Measurements from ENCODE around the gene KRTAP9-9. TPM values are rescaled to one million over a fixed set of nuclear protein-coding genes. Genes with fewer than 3 reads are reported as not detected.
"Not testable (repeated sequence)": the region's sequence is repeated elsewhere in the genome, so short reads cannot be mapped to it uniquely, and the experiment has no call there.

Gene KRTAP9-9
- total and polyA plus RNA-seq, 4 donors: not detected

DNA sequence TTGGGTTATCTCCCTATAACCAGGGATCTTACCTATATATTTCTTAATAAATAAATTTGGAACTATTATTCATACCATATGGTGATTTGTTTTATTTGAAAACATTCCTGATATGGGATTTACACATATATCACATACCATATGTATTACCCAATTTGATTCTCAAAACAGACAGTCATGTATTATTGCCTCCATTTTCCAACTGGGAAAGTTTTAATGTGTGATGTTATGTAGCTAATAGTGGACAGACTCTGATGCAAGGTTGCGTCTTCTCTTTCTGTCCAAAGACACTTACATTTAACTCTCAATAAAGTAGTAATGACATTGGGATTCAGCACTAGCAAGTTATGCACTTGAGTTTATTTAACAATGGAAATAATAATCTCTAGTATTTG, 1.1 kb downstream of the KRTAP9-9 start:
- ATAC-seq (ENCODE audit: low FRiP score) (no peak), DNase-seq (no peak)
- no peaks in the 10 kb centered on the region for H3K36me3 ChIP-seq (ENCODE audit: control insufficient read depth in 1 of 2, insufficient read depth in 2 of 2, low read length in 1 of 2)
- H3K4me3 ChIP-seq (ENCODE audit: low read length in 2 of 2): no peak overlapping the region
- no peaks in the 10 kb centered on the region for H3K9me3 ChIP-seq (ENCODE audit: control insufficient read depth, low read length)
- H3K4me1 ChIP-seq (ENCODE audit: control insufficient read depth in 1 of 2, insufficient read depth in 2 of 2, low read length in 2 of 2): no peaks in the 10 kb centered on the region
- intact Hi-C loops (cut with DNase I): no loop called here
- no peak overlapping the region for H3K27ac ChIP-seq (ENCODE audit: low read depth in 1 of 2, low read length in 2 of 2)
- 73 to 82% methylated on average over 1 of the region's 1 CpG for WGBS, 2 donors
- no peaks in the 10 kb centered on the region for H3K27me3 ChIP-seq (ENCODE audit: control insufficient read depth in 1 of 2, insufficient read depth in 2 of 2, low read length in 1 of 2)

DNA sequence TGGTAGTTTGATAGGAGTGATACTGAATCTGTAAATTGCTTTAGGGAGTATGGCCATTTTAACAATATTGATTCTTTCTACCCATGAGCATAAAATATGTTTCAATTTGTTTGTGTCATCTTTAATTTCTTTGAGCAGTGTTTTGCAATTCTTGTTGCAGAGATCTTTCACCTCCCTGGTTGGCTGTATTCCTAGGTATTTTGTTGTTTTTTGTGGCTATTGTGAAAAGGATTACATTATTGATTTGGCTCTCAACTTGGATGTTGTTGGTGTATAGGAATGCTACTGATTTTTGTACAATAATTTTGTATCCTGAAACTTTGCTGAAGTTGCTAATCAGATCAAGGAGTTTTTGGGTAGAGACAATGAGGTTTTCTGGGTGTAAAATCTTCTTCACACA, 3.2 kb downstream of the KRTAP9-9 start:
- Histone ChIP-seq H3K4me3 (ENCODE audit: low read length in 2 of 2) (no peak overlapping the region), H3K27ac (ENCODE audit: low read depth in 1 of 2, low read length in 2 of 2) (no peak overlapping the region), H3K36me3 (ENCODE audit: control insufficient read depth in 1 of 2, insufficient read depth in 2 of 2, low read length in 1 of 2) (no peaks in the 10 kb centered on the region), H3K4me1 (ENCODE audit: control insufficient read depth in 1 of 2, insufficient read depth in 2 of 2, low read length in 2 of 2) (no peaks in the 10 kb centered on the region), H3K9me3 (ENCODE audit: control insufficient read depth, low read length) (no peaks in the 10 kb centered on the region), H3K27me3 (ENCODE audit: control insufficient read depth in 1 of 2, insufficient read depth in 2 of 2, low read length in 1 of 2) (no peaks in the 10 kb centered on the region)
- intact Hi-C loops (cut with DNase I): no loop called here
- DNase-seq (no peak), ATAC-seq (ENCODE audit: low FRiP score) (no peak)

- no peaks in the 10 kb centered on the region for H3K36me3 ChIP-seq (ENCODE audit: control insufficient read depth in 1 of 2, insufficient read depth in 2 of 2, low read length in 1 of 2)
- H3K4me3 ChIP-seq (ENCODE audit: low read length in 2 of 2): no peak overlapping the region
- H3K4me1 ChIP-seq (ENCODE audit: control insufficient read depth in 1 of 2, insufficient read depth in 2 of 2, low read length in 2 of 2): no peaks in the 10 kb centered on the region
- intact Hi-C loops (cut with DNase I): no loop called here
- WGBS, 2 donors: 81 to 88% methylated on average over 2 of the region's 2 CpGs
- H3K27me3 ChIP-seq (ENCODE audit: control insufficient read depth in 1 of 2, insufficient read depth in 2 of 2, low read length in 1 of 2): no peaks in the 10 kb centered on the region
- no peak overlapping the region for H3K27ac ChIP-seq (ENCODE audit: low read depth in 1 of 2, low read length in 2 of 2)
- no peaks in the 10 kb centered on the region for H3K9me3 ChIP-seq (ENCODE audit: control insufficient read depth, low read length)
- DNase-seq (no peak), ATAC-seq (ENCODE audit: low FRiP score) (no peak)
These were observed 8.0 kb downstream of the KRTAP9-9 start for GRCh38 chr17:41263212-41263611.

GRCh38 chr17:41264599-41264998, 9.4 kb downstream of the KRTAP9-9 start:
- ATAC-seq (ENCODE audit: low FRiP score) (no peak), DNase-seq (no peak)
- Histone ChIP-seq H3K9me3 (ENCODE audit: control insufficient read depth, low read length) (no peaks in the 10 kb centered on the region), H3K4me3 (ENCODE audit: low read length in 2 of 2) (no peak overlapping the region), H3K36me3 (ENCODE audit: control insufficient read depth in 1 of 2, insufficient read depth in 2 of 2, low read length in 1 of 2) (no peaks in the 10 kb centered on the region), H3K4me1 (ENCODE audit: control insufficient read depth in 1 of 2, insufficient read depth in 2 of 2, low read length in 2 of 2) (no peaks in the 10 kb centered on the region), H3K27ac (ENCODE audit: low read depth in 1 of 2, low read length in 2 of 2) (no peak overlapping the region), H3K27me3 (ENCODE audit: control insufficient read depth in 1 of 2, insufficient read depth in 2 of 2, low read length in 1 of 2) (no peaks in the 10 kb centered on the region)
- intact Hi-C loops (cut with DNase I): no loop called here
- 51% methylated on average over 3 of the region's 3 CpGs for whole genome bisulfite sequencing, 2 donors

- Histone ChIP-seq H3K4me3 (ENCODE audit: low read length in 2 of 2) (no peak within 1 kb of the TSS), H3K9me3 (ENCODE audit: control insufficient read depth, low read length) (no peaks in the 10 kb centered on the region), H3K27ac (ENCODE audit: low read depth in 1 of 2, low read length in 2 of 2) (no peak within 1 kb of the TSS), H3K4me1 (ENCODE audit: control insufficient read depth in 1 of 2, insufficient read depth in 2 of 2, low read length in 2 of 2) (no peaks in the 10 kb centered on the region), H3K36me3 (ENCODE audit: control insufficient read depth in 1 of 2, insufficient read depth in 2 of 2, low read length in 1 of 2) (no peaks in the 10 kb centered on the region), H3K27me3 (ENCODE audit: control insufficient read depth in 1 of 2, insufficient read depth in 2 of 2, low read length in 1 of 2) (no peaks in the 10 kb centered on the region)
- ATAC-seq (ENCODE audit: low FRiP score): no peak
- intact Hi-C loops (cut with DNase I): no loop called here
- WGBS, 2 donors: 57% methylated on average over 2 of the region's 2 CpGs
- no peak for DNase-seq
These were observed 9.9 kb downstream of the KRTAP9-9 start, which contains the start of gene KRTAP9-6 for GRCh38 chr17:41265078-41265477. Gene KRTAP9-6 (plus strand): TSS chr17:41265378. CDS start chr17:41265378, 0 bp downstream.

- H3K27ac ChIP-seq (ENCODE audit: low read depth in 1 of 2, low read length in 2 of 2): no peak overlapping the region
- no peak overlapping the region for H3K4me3 ChIP-seq (ENCODE audit: low read length in 2 of 2)
- no peaks in the 10 kb centered on the region for H3K9me3 ChIP-seq (ENCODE audit: control insufficient read depth, low read length)
- ATAC-seq (ENCODE audit: low FRiP score) (no peak), DNase-seq (no peak)
- no peaks in the 10 kb centered on the region for H3K36me3 ChIP-seq (ENCODE audit: control insufficient read depth in 1 of 2, insufficient read depth in 2 of 2, low read length in 1 of 2)
- no peaks in the 10 kb centered on the region for H3K27me3 ChIP-seq (ENCODE audit: control insufficient read depth in 1 of 2, insufficient read depth in 2 of 2, low read length in 1 of 2)
- intact Hi-C loops (cut with DNase I): no loop called here
- no peaks in the 10 kb centered on the region for H3K4me1 ChIP-seq (ENCODE audit: control insufficient read depth in 1 of 2, insufficient read depth in 2 of 2, low read length in 2 of 2)
- WGBS, 2 donors: 81% methylated on average over 3 of the region's 3 CpGs; no CpG with 5 or more reads in 1 of the 2 donors
These were observed 12.5 kb downstream of the KRTAP9-9 start for GRCh38 chr17:41267711-41268110.

GRCh38 chr17:41271323-41271722, 16.1 kb downstream of the KRTAP9-9 start:
- ATAC-seq (ENCODE audit: low FRiP score); intact Hi-C loops (cut with DNase I): not testable (repeated sequence)
- 60% methylated on average over 1 of the region's 1 CpG; no CpG with 5 or more reads in 1 of the 2 donors for WGBS, 2 donors

GRCh38 chr17:41271858-41272257, 16.7 kb downstream of the KRTAP9-9 start:
- Histone ChIP-seq H3K4me3 (ENCODE audit: low read length in 2 of 2) (no peak overlapping the region), H3K27ac (ENCODE audit: low read depth in 1 of 2, low read length in 2 of 2) (no peak overlapping the region), H3K9me3 (ENCODE audit: control insufficient read depth, low read length) (no peaks in the 10 kb centered on the region), H3K27me3 (ENCODE audit: control insufficient read depth in 1 of 2, insufficient read depth in 2 of 2, low read length in 1 of 2) (no peaks in the 10 kb centered on the region), H3K36me3 (ENCODE audit: control insufficient read depth in 1 of 2, insufficient read depth in 2 of 2, low read length in 1 of 2) (no peaks in the 10 kb centered on the region), H3K4me1 (ENCODE audit: control insufficient read depth in 1 of 2, insufficient read depth in 2 of 2, low read length in 2 of 2) (no peaks in the 10 kb centered on the region)
- ATAC-seq (ENCODE audit: low FRiP score) (no peak), DNase-seq (no peak)
- 52% methylated on average over 1 of the region's 1 CpG; no CpG with 5 or more reads in 1 of the 2 donors for WGBS, 2 donors
- intact Hi-C loops (cut with DNase I): no loop called here

More at GRCh38 chr17:41271323-41271722, 16.1 kb downstream of the KRTAP9-9 start:
- not testable (repeated sequence) for H3K27ac ChIP-seq (ENCODE audit: low read depth in 1 of 2, low read length in 2 of 2); H3K36me3 ChIP-seq (ENCODE audit: control insufficient read depth in 1 of 2, insufficient read depth in 2 of 2, low read length in 1 of 2); H3K27me3 ChIP-seq (ENCODE audit: control insufficient read depth in 1 of 2, insufficient read depth in 2 of 2, low read length in 1 of 2); DNase-seq; H3K9me3 ChIP-seq (ENCODE audit: control insufficient read depth, low read length); H3K4me3 ChIP-seq (ENCODE audit: low read length in 2 of 2); H3K4me1 ChIP-seq (ENCODE audit: control insufficient read depth in 1 of 2, insufficient read depth in 2 of 2, low read length in 2 of 2)

DNA sequence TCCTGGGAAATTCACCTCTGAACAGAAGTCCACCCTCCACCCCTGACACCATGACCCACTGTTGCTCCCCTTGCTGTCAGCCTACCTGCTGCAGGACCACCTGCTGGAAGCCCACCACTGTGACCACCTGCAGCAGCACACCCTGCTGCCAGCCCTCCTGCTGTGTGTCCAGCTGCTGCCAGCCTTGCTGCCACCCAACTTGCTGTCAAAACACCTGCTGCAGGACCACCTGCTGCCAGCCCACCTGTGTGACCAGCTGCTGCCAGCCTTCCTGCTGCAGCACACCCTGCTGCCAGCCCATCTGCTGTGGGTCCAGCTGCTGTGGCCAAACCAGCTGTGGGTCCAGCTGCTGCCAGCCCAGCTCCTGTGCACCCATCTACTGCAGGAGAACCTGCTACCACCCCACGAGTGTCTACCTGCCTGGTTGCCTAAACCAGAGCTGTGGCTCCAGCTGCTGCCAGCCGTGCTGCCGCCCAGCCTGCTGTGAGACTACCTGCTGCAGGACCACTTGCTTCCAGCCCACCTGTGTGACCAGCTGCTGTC, 20.5 kb downstream of the KRTAP9-9 start, which contains the start of gene KRTAP9-7:
TSS of gene KRTAP9-7 (plus strand) at position 51 of the 543 bp plus-strand sequence. CDS start at position 51, 0 bp downstream.
- H3K27me3 ChIP-seq (ENCODE audit: control insufficient read depth in 1 of 2, insufficient read depth in 2 of 2, low read length in 1 of 2); H3K4me1 ChIP-seq (ENCODE audit: control insufficient read depth in 1 of 2, insufficient read depth in 2 of 2, low read length in 2 of 2); H3K4me3 ChIP-seq (ENCODE audit: low read length in 2 of 2); intact Hi-C loops (cut with DNase I); H3K36me3 ChIP-seq (ENCODE audit: control insufficient read depth in 1 of 2, insufficient read depth in 2 of 2, low read length in 1 of 2); DNase-seq; H3K9me3 ChIP-seq (ENCODE audit: control insufficient read depth, low read length); H3K27ac ChIP-seq (ENCODE audit: low read depth in 1 of 2, low read length in 2 of 2); ATAC-seq (ENCODE audit: low FRiP score): not testable (repeated sequence)
- WGBS, 2 donors: 71 to 76% methylated on average over 3 of the region's 3 CpGs
